Stimulated activated effector memory CD8-positive, alpha-beta T cell treated with anti-CD3 and anti-CD28 coated beads, Interleukin-12 subunit alpha, Interleukin-12 subunit beta, amount 100 ng/mL, for 72 hours (primary cell): ENCODE measurements around the gene DDB1.

Experiments used
- ATAC-seq: fragments of 150-1000 bp; cut with Tn5 transposase; 2 replicates; pipeline ENCODE4 v1.10.0; 2021
- DNase-seq, 2 donors: peaks; one replicate each; pipeline ENCODE4 v3.0.0; 2021 to 2022; ENCODE audit warnings: low spot score in 2 of 2
- H3K27ac Mint-ChIP-seq: one replicate; pipeline ENCODE4 v1.8.0; 2022; ENCODE audit warnings: mild to moderate bottlenecking, mixed read lengths
- H3K36me3 Mint-ChIP-seq: one replicate; pipeline ENCODE4 v1.8.0; 2022; ENCODE audit warnings: mild to moderate bottlenecking, mixed read lengths
- H3K4me1 Mint-ChIP-seq: one replicate; pipeline ENCODE4 v1.8.0; 2022; ENCODE audit warnings: mixed read lengths
- H3K4me3 Mint-ChIP-seq: one replicate; pipeline ENCODE4 v1.8.0; 2022; ENCODE audit warnings: mild to moderate bottlenecking, mixed read lengths
- H3K9me3 Mint-ChIP-seq: one replicate; pipeline ENCODE4 v1.8.0; 2022; ENCODE audit warnings: mixed read lengths

DDB1 gene

DNA sequence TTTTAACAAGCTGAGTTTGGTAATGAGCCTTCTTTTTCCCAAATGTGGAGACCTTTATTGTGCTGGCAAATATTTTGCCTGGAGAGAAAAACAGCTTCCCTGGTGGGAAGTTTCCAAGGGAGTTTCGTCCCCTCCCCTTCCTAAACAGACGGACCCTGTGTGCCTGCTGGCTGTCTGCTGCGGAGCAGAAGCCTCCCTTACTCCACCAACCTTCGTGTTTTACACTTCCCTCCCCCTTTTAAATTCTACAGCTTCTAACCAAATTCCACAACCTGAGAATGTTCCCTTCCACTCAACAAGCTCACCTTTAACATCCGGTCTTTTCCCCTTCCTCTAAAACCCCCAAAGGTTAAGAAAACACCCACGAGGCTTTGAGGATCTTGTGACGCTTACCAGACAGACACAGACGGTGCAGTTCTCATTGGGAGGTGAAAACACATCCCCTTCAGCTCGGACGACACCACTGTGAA is 54.9 kb downstream of the DDB1 start:
- DNase-seq (no peak), ATAC-seq (no peak)
- H3K27ac Mint-ChIP-seq = peak overlapping the region; percentile 38
- peaks cover 6% of the 10 kb centered on the region for H3K4me1 Mint-ChIP-seq
- no peak overlapping the region for H3K4me3 Mint-ChIP-seq
- peaks cover 3% of the 10 kb centered on the region for H3K9me3 Mint-ChIP-seq
- peaks cover 9% of the 10 kb centered on the region for H3K36me3 Mint-ChIP-seq

GRCh38 chr11:61277186-61278000 is 55.5 kb downstream of the DDB1 start:
- no peak overlapping the region for H3K4me3 Mint-ChIP-seq
- no peak for DNase-seq
- ATAC-seq = no peak
- H3K9me3 Mint-ChIP-seq = peaks cover 3% of the 10 kb centered on the region
- peaks cover 6% of the 10 kb centered on the region for H3K4me1 Mint-ChIP-seq
- H3K27ac Mint-ChIP-seq = no peak overlapping the region
- peaks cover 9% of the 10 kb centered on the region for H3K36me3 Mint-ChIP-seq

- no peak overlapping the region for H3K27ac Mint-ChIP-seq
- H3K4me1 Mint-ChIP-seq = no peaks in the 10 kb centered on the region
- no peak for ATAC-seq
- no peak for DNase-seq
- peaks cover 9% of the 10 kb centered on the region for H3K36me3 Mint-ChIP-seq
- H3K9me3 Mint-ChIP-seq = no peaks in the 10 kb centered on the region
- H3K4me3 Mint-ChIP-seq = no peak overlapping the region
Observed at GRCh38 chr11:61275191-61275590, 57.7 kb downstream of the DDB1 start.

DNA sequence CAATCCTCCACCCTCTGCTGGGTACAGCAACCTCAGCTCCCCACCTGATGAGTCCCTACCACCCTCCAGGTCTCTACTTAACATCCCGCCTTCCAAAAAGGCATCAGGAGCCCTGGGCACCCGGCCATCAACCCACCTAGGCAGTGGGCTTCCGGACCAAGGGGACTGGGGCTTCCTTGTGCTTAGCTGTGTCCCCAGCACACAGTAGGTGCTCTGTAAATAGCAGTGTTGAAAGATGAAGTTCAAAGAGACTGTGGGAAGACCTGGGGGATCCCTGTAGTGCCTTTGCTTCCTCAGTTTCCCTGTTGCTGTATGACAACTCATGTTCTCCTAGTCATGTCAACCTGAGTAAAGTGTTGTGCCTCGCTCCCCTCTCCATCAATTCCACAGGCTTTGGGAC is 58.8 kb downstream of the DDB1 start:
- Mint-ChIP-seq H3K27ac (no peak overlapping the region), H3K4me3 (no peak overlapping the region), H3K9me3 (no peaks in the 10 kb centered on the region), H3K36me3 (peaks cover 9% of the 10 kb centered on the region), H3K4me1 (no peaks in the 10 kb centered on the region)
- no peak for DNase-seq
- ATAC-seq = no peak

DNA sequence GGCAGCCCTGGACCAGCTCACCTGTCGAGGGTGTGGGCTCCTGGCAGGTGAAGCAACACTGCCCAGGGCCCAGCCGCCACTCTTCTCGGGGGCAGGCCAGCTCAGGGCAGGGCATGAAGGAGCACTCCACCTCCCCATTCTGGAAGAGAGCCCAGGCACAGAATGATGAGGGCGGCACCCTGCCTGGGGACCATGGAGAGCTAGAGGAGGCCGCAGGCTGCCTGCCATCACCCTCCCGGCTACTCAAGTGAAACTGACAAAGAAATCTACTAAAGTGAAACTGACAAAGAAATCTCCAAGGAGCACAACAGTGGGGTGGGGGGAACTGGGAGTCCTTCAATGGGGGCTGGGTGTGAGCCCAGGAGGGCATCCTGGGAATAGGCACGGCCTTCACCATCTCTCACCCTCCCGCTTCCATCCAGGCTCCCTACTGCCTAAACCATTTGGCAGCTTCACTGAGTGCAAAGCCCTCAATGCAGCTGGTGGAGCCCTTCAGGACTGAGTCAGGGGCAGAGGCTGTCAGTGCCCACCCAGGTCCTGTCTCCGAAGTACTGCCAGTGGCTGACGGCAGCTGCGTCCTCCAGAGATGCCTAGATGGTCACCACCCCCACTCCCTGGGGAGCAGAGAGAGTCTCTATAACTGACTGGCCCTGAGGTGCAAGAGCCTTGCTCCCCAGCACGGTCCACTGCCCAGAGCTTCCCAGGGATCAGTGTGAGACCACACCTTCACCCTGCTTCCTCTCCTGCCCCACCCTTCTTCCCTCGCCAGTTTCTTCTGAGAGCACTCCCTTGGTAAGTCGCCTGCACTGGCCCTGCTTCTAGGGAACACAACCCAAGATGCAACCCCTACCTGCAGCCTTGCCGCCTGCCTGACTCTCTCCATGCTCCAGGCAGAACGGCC is 59.5 kb downstream of the DDB1 start:
- H3K4me3 Mint-ChIP-seq = no peak overlapping the region
- ATAC-seq (no peak), DNase-seq (no peak)
- peaks cover 5% of the 10 kb centered on the region for H3K36me3 Mint-ChIP-seq
- no peaks in the 10 kb centered on the region for H3K9me3 Mint-ChIP-seq
- no peak overlapping the region for H3K27ac Mint-ChIP-seq
- no peaks in the 10 kb centered on the region for H3K4me1 Mint-ChIP-seq

DNA sequence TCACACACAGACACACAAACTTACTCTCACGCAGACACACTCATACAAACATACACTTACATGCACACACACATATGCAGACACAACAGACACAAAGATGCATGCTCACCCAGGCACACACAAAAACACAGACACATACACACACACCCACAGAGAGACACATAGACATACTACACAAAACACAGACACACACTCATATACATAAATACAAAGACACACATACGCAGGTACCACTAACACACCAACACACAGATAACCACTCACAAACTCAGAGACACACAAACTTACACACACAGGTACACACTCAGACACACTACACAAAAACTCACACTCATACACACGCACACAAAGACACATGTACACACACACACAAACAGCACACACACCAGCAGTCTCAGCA is 60.2 kb downstream of the DDB1 start:
- H3K27ac Mint-ChIP-seq = no peak overlapping the region
- H3K4me1 Mint-ChIP-seq = no peaks in the 10 kb centered on the region
- DNase-seq (no peak), ATAC-seq (no peak)
- no peaks in the 10 kb centered on the region for H3K36me3 Mint-ChIP-seq
- H3K9me3 Mint-ChIP-seq = no peaks in the 10 kb centered on the region
- no peak overlapping the region for H3K4me3 Mint-ChIP-seq

- Mint-ChIP-seq H3K27ac (peak overlapping the region; percentile 33), H3K4me3 (no peak overlapping the region), H3K9me3 (no peaks in the 10 kb centered on the region), H3K4me1 (no peaks in the 10 kb centered on the region), H3K36me3 (no peaks in the 10 kb centered on the region)
- ATAC-seq (peak; percentile 84), DNase-seq (no peak)
Observed at GRCh38 chr11:61270354-61271076, 62.4 kb downstream of the DDB1 start.

DNA sequence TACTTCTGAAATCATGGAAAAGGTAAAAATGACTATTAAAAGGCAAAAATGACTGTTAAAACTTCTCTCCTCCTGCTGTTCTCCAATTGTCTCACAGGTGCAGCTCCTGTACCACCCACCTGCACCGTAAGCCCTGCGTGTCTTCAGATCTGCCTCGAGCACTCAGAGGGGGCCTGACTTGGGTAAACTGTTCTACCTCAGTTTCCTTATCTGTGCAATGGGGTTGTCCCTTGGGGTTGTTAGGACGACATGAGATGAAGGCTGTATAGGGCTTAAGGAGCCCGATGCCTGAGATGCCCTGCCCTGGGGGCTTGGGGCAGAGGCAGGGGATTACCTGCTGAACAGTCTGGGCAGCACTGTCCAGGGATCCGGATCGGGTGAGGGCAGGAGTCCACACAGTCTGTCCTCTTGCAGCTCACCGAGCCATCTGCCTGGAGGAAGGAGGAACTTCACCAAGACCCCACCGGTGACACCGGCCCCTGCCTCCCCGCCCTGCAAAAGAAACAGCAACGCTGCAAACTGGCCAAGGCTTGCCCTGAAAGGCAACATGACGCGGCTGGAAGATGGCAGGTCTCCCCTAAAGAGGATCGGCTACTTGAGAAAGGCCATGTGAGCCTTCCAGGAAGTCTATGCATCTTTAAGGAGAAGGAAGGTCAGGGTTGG is 64.2 kb downstream of the DDB1 start:
- no peak for DNase-seq
- no peak for ATAC-seq
- H3K4me3 Mint-ChIP-seq = no peak overlapping the region
- H3K27ac Mint-ChIP-seq = no peak overlapping the region
- no peaks in the 10 kb centered on the region for H3K4me1 Mint-ChIP-seq
- no peaks in the 10 kb centered on the region for H3K36me3 Mint-ChIP-seq
- H3K9me3 Mint-ChIP-seq = no peaks in the 10 kb centered on the region

GRCh38 chr11:61267437-61267841 is 65.5 kb downstream of the DDB1 start:
- Mint-ChIP-seq H3K9me3 (no peaks in the 10 kb centered on the region), H3K4me1 (no peaks in the 10 kb centered on the region), H3K27ac (no peak overlapping the region), H3K36me3 (no peaks in the 10 kb centered on the region), H3K4me3 (no peak overlapping the region)
- no peak for ATAC-seq
- DNase-seq = no peak

DNA sequence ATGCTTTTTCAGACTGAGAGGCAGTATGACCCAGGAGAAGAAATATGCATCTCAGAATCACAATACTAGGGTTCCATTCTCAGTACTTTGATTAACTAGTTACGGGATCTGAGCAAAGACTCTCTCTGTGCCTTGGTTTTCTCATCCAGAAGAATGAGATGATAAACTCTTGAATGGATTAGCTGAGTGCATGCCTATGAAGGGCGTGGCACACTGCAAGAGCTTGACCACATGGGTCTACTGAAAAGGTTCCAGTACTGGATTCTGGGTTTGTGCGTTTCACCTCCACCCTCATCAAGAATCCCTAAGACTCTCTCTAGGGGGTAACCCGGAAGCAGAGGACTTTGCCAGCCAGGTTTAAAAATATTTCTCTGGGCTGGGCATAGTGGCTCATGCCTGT is 66.3 kb downstream of the DDB1 start:
- no peak for DNase-seq
- no peak overlapping the region for H3K27ac Mint-ChIP-seq
- ATAC-seq = no peak
- H3K36me3 Mint-ChIP-seq = no peaks in the 10 kb centered on the region
- H3K4me1 Mint-ChIP-seq = no peaks in the 10 kb centered on the region
- H3K4me3 Mint-ChIP-seq = no peak overlapping the region
- H3K9me3 Mint-ChIP-seq = no peaks in the 10 kb centered on the region

GRCh38 chr11:61265357-61265756 is 67.5 kb downstream of the DDB1 start:
- Mint-ChIP-seq H3K4me1 (no peaks in the 10 kb centered on the region), H3K36me3 (no peaks in the 10 kb centered on the region), H3K9me3 (no peaks in the 10 kb centered on the region), H3K4me3 (no peak overlapping the region), H3K27ac (no peak overlapping the region)
- ATAC-seq = no peak
- no peak for DNase-seq

DNA sequence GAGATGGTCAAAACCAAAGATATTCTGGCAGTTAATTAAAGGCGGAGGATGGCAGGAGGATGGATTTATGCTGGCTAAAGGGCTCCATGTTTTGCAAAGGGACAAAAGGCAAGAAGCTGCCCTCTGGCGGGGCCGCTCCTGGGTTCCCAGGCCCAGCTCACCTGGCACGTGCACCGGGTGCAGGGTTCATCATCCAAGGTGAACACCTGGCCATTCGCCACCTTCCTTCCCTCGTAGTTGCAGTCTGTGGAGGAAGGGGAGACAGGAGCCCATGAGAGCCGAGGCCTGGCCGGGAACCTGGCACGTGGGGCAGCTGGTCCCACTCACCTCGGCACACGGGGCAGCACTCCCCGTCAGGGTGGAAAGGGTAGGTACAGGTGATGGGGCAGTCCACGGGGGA is 68.1 kb downstream of the DDB1 start:
- Mint-ChIP-seq H3K9me3 (no peaks in the 10 kb centered on the region), H3K4me1 (no peaks in the 10 kb centered on the region), H3K4me3 (no peak overlapping the region), H3K36me3 (no peaks in the 10 kb centered on the region), H3K27ac (no peak overlapping the region)
- DNase-seq (no peak), ATAC-seq (no peak)

DNA sequence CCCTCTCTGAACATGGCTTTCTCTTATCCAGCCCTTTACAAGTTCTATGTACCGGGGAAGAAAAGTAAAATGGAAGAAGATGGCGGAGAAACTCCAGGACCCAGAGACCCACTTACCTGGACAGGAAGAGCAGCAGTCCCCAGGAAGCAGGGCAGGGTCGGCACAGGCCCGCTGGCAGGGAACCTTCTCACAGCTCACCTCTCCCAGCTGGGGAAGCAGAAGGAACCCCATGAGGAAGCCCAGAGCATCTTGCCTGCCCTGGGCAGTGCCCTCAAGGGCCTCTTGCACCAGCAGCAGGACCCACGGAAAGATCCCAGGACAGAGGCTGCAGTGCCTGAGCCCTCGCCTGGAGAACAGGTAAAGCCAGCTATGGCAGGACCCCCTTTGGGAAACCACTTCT is 68.5 kb downstream of the DDB1 start:
- ATAC-seq (no peak), DNase-seq (no peak)
- no peak overlapping the region for H3K27ac Mint-ChIP-seq
- no peaks in the 10 kb centered on the region for H3K4me1 Mint-ChIP-seq
- H3K4me3 Mint-ChIP-seq = no peak overlapping the region
- H3K36me3 Mint-ChIP-seq = no peaks in the 10 kb centered on the region
- H3K9me3 Mint-ChIP-seq = no peaks in the 10 kb centered on the region

GRCh38 chr11:61259363-61259762 is 73.5 kb downstream of the DDB1 start:
- no peak overlapping the region for H3K27ac Mint-ChIP-seq
- H3K4me3 Mint-ChIP-seq = no peak overlapping the region
- no peak for DNase-seq
- no peak for ATAC-seq
- peaks cover 5% of the 10 kb centered on the region for H3K4me1 Mint-ChIP-seq
- H3K36me3 Mint-ChIP-seq = no peaks in the 10 kb centered on the region
- H3K9me3 Mint-ChIP-seq = no peaks in the 10 kb centered on the region

- H3K4me3 Mint-ChIP-seq = no peak overlapping the region
- DNase-seq (no peak), ATAC-seq (no peak)
- no peaks in the 10 kb centered on the region for H3K36me3 Mint-ChIP-seq
- no peaks in the 10 kb centered on the region for H3K9me3 Mint-ChIP-seq
- peaks cover 7% of the 10 kb centered on the region for H3K4me1 Mint-ChIP-seq
- no peak overlapping the region for H3K27ac Mint-ChIP-seq
Observed at GRCh38 chr11:61258546-61258945, 74.4 kb downstream of the DDB1 start.
